Measurements from ENCODE around the gene SVOPL.

SVOPL gene, protein sequence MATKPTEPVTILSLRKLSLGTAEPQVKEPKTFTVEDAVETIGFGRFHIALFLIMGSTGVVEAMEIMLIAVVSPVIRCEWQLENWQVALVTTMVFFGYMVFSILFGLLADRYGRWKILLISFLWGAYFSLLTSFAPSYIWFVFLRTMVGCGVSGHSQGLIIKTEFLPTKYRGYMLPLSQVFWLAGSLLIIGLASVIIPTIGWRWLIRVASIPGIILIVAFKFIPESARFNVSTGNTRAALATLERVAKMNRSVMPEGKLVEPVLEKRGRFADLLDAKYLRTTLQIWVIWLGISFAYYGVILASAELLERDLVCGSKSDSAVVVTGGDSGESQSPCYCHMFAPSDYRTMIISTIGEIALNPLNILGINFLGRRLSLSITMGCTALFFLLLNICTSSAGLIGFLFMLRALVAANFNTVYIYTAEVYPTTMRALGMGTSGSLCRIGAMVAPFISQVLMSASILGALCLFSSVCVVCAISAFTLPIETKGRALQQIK

DNA sequence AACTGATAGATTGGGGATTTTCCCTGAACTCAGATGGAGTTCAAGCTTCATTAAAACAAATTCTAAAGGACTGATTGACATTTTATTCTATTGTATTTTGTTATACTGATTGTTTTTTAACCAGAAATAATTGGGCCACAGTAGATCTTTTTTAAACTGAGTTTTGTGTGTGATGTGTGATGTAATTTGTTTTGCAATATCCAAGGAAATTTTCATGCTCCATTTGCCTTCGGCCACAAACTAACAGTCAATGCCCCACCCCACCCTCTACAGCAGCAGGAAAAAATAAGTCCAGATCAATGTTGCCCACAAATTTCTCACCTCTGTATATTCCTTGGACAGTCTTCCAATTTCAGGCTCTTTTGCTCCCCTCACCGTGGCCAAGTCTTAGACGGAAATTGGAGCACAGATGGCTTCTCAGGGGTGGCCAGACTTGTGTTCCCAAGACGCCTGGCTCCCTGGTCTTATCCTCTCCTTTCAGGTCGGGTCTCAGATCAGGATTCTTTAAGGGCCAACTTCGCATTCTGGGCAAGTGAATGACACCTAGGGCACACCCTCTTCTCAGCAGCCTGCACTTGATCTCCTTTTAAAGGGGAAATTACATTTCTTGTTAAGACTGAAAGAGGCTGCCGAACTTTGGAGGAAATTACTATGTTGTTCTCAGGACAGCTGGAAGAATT is at the start of gene SVOPL:
Gene SVOPL (minus strand): TSS at position 506 of the 680 bp plus-strand sequence. CDS start 22,317 bp downstream, outside the sequence.
- TF ChIP-seq GATA3 (IDR thresholded peaks at IDR 0.05; ENCODE audit: low read depth, low read length) (no peak), GATA2 (IDR thresholded peaks at IDR 0.05; ENCODE audit: low read depth, low read length) (no peak)

DNA sequence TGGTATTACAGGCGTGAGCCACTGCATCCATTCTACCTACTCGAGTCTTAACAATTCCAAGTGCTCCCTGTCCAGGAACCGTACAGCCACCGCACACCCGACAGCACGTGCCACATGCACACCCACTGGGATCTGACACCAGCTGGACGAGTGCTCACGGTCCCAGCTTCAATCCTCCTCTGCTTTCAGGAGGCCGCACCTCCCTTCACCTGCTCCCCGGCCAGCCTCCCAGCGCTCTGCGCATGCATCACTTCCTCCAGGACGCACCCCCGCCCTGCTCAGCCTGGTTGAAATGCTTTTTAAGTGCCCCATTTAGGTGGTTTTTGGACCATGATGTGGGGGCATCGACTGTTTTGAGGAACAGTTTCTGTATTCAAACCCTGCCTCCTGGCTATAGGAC is 49.3 kb upstream of the SVOPL start:
- no peak for TF ChIP-seq GATA2 (IDR thresholded peaks at IDR 0.05; ENCODE audit: low read depth, low read length)
- TF ChIP-seq GATA3 (IDR thresholded peaks at IDR 0.05; ENCODE audit: low read depth, low read length) = no peak

DNA sequence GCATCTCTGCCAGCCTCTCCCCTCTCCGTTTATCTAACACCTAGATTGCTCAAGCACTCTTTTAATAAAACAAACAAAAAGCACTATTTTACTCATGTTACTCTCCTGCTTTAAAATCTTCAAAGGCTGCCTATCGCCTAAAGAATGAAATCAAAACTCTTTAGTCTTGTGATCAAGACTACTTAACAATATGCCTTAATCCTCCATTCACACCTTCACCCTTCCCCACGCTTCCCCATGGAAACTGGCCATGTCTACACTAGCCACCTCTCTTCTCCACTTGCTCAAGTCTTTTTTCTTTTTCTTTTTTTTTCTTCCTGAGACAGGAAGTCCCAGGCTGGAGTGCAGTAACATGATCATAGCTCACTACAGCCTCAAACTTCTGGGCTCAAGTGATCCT is 48.8 kb upstream of the SVOPL start:
- TF ChIP-seq GATA2 (IDR thresholded peaks at IDR 0.05; ENCODE audit: low read depth, low read length) (no peak), GATA3 (IDR thresholded peaks at IDR 0.05; ENCODE audit: low read depth, low read length) (no peak)

DNA sequence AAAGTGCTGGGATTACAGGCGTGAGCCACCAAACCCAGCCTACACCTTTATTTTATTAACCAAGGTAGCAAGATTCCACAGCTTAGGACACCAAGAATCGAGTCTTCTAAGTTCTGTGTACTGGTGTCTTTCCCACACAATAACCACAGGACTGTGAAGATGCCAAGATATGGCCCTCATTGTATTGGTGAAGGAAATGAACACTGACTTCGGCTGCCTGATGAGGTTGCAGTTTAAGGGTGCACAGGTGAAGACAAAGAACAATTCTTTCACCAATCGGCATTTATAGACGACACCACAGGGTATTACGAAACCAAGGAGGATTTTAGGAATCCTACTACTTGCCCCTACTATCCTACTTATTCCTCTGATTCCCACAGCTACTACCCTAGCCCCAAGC is 47.5 kb upstream of the SVOPL start:
- no peak for TF ChIP-seq GATA2 (IDR thresholded peaks at IDR 0.05; ENCODE audit: low read depth, low read length)
- no peak for TF ChIP-seq GATA3 (IDR thresholded peaks at IDR 0.05; ENCODE audit: low read depth, low read length)

DNA sequence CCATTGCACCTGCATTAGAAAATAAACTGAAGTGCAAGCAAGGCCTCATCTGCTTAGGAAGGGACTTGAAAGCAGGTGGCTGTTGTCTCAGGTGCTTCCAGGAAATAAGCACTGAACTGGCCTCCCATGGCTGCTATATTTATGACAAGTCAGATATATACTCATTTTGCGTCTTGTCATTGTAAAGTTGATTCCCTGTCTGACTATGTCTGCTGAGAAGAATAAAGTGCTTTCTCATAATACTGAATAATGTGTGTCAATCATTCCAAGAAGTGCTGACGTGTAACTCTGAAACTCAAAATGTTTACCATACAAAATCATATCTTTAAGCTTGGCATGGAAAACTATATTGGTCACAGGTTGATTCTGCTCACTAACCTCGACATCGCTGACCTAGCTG is 44.9 kb upstream of the SVOPL start:
- TF ChIP-seq GATA2 (IDR thresholded peaks at IDR 0.05; ENCODE audit: low read depth, low read length) (no peak), GATA3 (IDR thresholded peaks at IDR 0.05; ENCODE audit: low read depth, low read length) (no peak)

DNA sequence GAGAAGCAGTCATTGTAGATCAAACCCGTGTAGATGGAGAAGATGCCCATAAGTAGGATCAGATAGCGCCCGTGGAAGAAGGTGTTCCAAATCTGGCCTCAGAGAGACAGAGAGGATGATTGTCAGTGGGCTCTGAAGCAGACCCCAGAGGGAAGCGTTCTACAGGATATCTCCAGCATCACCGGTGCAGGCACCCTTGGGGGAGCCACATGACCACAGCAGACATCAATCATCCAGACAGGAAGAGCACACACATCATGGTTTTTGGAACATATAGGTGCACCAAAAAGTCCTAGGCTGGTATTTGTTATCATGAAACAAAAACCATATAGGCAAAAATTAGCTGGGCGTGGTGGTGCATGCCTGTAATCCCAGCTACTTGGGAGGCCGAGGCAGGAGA is 44.0 kb upstream of the SVOPL start:
- no peak for TF ChIP-seq GATA2 (IDR thresholded peaks at IDR 0.05; ENCODE audit: low read depth, low read length)
- no peak for TF ChIP-seq GATA3 (IDR thresholded peaks at IDR 0.05; ENCODE audit: low read depth, low read length)

DNA sequence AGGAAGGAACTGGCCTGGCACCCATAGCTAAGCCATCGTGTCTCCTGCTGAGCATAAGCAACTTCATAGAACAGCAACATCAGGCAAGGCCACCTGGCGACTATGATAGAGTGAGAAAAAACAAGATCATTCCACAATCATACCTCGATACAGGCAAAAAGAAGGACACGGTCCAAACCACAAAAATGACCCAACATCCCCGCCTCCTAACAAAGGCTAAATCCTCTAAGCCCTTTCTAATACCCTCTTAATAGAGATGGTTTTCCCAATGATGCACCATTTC is 40.2 kb upstream of the SVOPL start:
- TF ChIP-seq GATA3 (IDR thresholded peaks at IDR 0.05; ENCODE audit: low read depth, low read length) (no peak), GATA2 (IDR thresholded peaks at IDR 0.05; ENCODE audit: low read depth, low read length) (no peak)

DNA sequence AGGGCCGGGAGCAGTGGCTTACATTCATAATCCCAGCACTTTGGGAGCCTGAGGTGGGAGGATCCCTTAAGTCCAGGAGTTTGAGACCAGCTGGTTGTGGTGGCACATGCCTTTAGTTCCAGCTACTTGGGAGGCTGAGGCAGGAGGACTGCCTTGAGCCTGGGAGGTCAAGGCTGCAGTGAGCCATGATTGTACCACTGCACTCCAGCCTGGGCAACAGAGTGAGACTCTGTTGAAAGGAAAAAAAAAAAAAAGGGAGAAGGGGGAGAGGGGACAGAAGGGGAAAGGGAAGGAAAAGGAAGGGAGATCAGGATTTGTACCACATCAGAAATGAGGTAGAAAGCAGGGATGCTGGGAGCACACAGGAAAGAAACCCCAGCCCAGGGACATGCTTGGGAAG is 38.7 kb upstream of the SVOPL start:
- no peak for TF ChIP-seq GATA2 (IDR thresholded peaks at IDR 0.05; ENCODE audit: low read depth, low read length)
- no peak for TF ChIP-seq GATA3 (IDR thresholded peaks at IDR 0.05; ENCODE audit: low read depth, low read length)

DNA sequence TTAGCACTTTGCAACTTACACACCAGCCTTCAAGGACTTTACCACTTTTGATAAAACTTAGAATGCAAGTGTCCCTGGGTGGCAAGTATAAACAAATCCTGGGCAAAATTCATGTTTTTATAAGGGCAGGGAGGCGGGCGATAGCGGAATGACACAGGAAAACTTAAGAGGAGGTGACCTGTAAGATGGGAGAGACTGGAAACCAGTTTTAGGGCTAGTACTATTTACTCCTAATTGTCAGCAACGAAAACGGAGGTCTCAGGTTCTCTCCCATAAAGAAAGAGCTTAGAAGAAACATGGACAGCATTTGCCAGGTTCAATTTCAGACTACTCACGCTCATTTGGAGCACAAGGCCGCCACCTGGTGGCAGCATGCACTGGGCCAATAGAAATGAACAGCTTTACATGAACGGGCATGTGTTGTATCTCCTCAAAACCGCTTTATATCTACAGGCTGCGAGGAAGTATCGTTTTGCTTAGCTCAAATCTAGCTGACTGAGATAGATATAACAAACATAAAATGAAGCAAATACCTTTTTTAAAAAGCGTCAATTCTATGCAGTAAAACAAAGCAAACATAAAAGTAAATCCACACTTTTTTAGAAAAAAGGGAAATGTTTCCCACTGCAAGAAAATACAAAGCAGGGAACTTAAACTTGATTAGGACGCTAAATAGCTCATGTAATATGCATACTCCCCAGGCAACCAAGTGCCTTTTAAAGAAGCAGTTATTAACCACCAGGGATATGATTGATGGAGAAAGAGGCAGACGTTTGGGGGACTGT is 37.6 kb upstream of the SVOPL start:
- peak; percentile 10; the same call in 1 of the 2 replicates for TF ChIP-seq GATA2 (IDR thresholded peaks at IDR 0.05; ENCODE audit: low read depth, low read length)
- TF ChIP-seq GATA3 (IDR thresholded peaks at IDR 0.05; ENCODE audit: low read depth, low read length) = no peak

DNA sequence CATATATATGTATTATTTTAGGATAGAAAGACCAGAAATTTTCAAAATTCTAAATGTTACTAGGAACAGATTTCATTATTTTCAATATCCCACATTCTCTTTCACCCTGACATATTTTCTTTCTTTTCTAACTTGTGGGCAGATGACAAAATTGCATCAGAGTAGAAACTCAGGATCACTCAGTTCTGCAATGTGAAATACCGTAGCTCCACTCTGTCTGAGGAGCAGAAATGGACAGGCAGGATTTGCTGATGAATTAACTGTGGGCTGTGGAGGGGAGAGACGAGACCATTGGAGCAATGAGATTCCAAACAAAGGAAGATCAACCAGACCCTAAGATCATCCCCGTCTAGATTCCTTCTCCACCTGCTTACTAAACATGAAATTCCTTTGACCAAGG is 37.0 kb upstream of the SVOPL start:
- TF ChIP-seq GATA3 (IDR thresholded peaks at IDR 0.05; ENCODE audit: low read depth, low read length) = no peak
- TF ChIP-seq GATA2 (IDR thresholded peaks at IDR 0.05; ENCODE audit: low read depth, low read length) = no peak

DNA sequence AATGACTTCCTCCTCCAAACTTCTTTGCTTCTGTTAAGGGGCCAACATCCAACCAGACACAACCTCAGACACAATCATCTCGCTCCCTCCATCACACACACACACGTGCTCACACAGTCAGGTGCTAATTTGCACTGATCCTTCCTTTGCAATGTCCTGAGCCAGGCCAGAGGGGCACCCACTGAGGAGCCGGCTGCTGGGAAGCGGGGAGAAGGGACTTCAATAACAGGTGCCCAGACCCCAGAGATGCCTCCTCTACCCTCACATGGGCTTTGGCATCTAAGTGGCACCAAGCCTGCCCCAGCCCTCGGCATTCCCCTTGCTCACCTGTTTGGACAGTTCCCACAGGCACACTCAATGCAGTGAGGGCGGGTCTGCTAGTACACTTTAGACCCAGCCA is 34.2 kb upstream of the SVOPL start:
- TF ChIP-seq GATA3 (IDR thresholded peaks at IDR 0.05; ENCODE audit: low read depth, low read length) (no peak), GATA2 (IDR thresholded peaks at IDR 0.05; ENCODE audit: low read depth, low read length) (no peak)

DNA sequence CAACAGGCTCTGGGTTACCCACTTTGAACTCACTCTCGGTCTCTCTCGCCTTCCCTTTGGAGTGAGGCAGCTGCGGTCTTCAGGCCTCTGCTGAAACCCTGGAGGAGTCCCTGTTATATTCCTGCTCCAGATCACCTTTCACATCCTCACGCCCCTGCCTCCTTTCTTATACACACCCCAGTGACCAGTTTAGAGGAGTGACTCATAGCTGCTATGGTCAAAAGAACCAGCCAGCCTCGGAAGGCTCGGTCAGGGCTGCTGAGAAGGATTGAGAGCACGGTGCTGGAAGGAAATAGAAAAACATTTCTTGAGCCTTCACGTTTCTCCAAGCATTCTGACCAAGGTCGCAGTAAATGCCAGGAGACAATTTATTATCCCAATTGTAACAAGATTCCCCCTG is 28.3 kb upstream of the SVOPL start:
- TF ChIP-seq GATA2 (IDR thresholded peaks at IDR 0.05; ENCODE audit: low read depth, low read length) (no peak), GATA3 (IDR thresholded peaks at IDR 0.05; ENCODE audit: low read depth, low read length) (no peak)

DNA sequence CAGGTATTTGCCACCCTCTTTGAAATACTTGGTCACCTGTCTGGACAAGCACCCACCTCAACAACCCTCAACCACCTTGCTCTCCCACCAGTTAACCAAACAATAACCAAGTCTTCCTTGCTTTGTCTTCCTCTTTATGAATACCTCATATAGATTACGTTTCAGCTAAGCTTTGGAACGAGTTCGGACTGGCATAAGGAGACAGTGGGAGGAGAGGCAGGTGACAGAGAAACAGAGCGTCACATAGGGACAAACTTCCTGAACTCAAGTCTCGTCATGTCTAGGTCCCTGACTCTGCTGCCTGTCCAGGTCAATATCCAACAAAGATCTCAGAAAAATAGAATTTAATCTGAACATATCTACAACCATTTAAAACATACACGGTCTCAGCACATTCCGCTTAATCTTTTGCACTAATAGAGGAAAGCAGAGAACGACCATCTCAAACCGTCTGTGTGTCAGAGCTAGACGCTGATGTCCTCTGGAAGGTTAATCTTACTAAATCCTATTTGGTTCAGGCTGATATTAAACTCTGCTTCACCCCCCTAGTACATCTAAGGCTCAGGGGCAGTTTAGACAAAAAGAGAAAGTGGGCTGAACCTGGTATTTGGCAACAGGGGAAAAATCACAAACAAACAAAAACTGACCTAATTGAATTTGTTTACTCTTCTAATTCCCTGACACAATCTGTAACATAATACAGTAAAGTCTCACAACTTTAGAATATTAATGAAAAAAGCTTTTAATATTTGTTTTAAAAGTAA is 26.4 kb upstream of the SVOPL start:
- TF ChIP-seq GATA2 (IDR thresholded peaks at IDR 0.05; ENCODE audit: low read depth, low read length) (no peak), GATA3 (IDR thresholded peaks at IDR 0.05; ENCODE audit: low read depth, low read length) (no peak)

DNA sequence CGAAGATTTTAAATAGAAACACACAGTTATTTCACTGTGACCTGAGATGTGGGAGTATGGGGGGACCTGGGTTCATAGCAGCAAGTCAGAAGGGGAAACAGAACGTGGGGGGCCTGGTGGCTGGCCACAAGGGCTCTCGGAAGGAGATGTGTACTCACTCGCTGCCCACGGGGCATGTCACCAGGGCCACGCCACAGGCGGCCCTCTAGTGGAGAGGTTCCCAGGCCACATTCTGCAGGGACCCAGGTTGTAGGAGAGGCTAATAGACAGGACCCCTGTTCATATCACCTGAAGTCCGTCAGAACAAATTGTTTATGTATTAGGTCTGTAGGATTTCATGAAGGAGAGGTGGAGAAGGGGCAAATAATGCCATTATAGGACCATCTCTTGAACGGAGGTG is 25.1 kb upstream of the SVOPL start:
- TF ChIP-seq GATA3 (IDR thresholded peaks at IDR 0.05; ENCODE audit: low read depth, low read length) = no peak
- TF ChIP-seq GATA2 (IDR thresholded peaks at IDR 0.05; ENCODE audit: low read depth, low read length) = no peak
